Kidney tubule cell (primary cell): ENCODE measurements around the gene ZHX3.

Source experiments
- DNase-seq: peaks from one replicate; pipeline ENCODE4 v3.0.0-alpha.2; 2018; ENCODE audit warnings: low spot score

Gene ZHX3

GRCh38 chr20:41170386-41171105 lies 147.0 kb downstream of the ZHX3 start:
- DNase-seq: no peak

GRCh38 chr20:41169791-41170351 lies 147.7 kb downstream of the ZHX3 start:
- peak; percentile 57 for DNase-seq

GRCh38 chr20:41169162-41169690 lies 148.3 kb downstream of the ZHX3 start:
- DNase-seq: no peak

- no peak for DNase-seq
These were observed 149.0 kb downstream of the ZHX3 start for GRCh38 chr20:41168281-41169161.

GRCh38 chr20:41167481-41168253 lies 149.9 kb downstream of the ZHX3 start:
- DNase-seq: no peak

GRCh38 chr20:41167118-41167470 lies 150.4 kb downstream of the ZHX3 start:
- no peak for DNase-seq

- DNase-seq: no peak
These were observed 151.1 kb downstream of the ZHX3 start for GRCh38 chr20:41166201-41167117.

- no peak for DNase-seq
These were observed 152.3 kb downstream of the ZHX3 start for GRCh38 chr20:41165001-41165882.

- no peak for DNase-seq
These were observed 153.7 kb downstream of the ZHX3 start for GRCh38 chr20:41163821-41164220.

- DNase-seq: no peak
These were observed 155.1 kb downstream of the ZHX3 start for GRCh38 chr20:41162396-41162795.

- no peak for DNase-seq
These were observed 155.6 kb downstream of the ZHX3 start for GRCh38 chr20:41161886-41162285.

- DNase-seq: no peak
These were observed 156.8 kb downstream of the ZHX3 start for GRCh38 chr20:41160686-41161085.

- DNase-seq: no peak
These were observed 158.0 kb downstream of the ZHX3 start for GRCh38 chr20:41159547-41159946.

GRCh38 chr20:41158082-41158625 lies 159.4 kb downstream of the ZHX3 start:
- DNase-seq: no peak

- no peak for DNase-seq
These were observed 162.3 kb downstream of the ZHX3 start for GRCh38 chr20:41155261-41155660.

GRCh38 chr20:41154436-41155176 lies 162.9 kb downstream of the ZHX3 start:
- DNase-seq: no peak

- DNase-seq: no peak
These were observed 165.3 kb downstream of the ZHX3 start for GRCh38 chr20:41152108-41152757.

- no peak for DNase-seq
These were observed 166.2 kb downstream of the ZHX3 start for GRCh38 chr20:41151134-41151869.
